Mammary epithelial cell (primary cell): ENCODE data around the gene HLA-DQA2.

ENCODE experiments used
- EZH2 ChIP-seq: IDR thresholded peaks from 2 replicates; pipeline ENCODE4 v1.6.1; 2012; ENCODE audit warnings: low read length, inconsistent platforms, borderline replicate concordance
- TF ChIP-seq, protein P1 (sequence below), 2 donors: IDR thresholded peaks in 1 of 2; conservative IDR thresholded peaks in 1 of 2; 2 replicates each; pipeline ENCODE4 v1.5.1; 2011 to 2012; ENCODE audit warnings: inconsistent platforms in 2 of 2, low read length in 2 of 2, mild to moderate bottlenecking in 2 of 2, control low read depth in 1 of 2, low read depth in 1 of 2; ENCODE audit not compliant: insufficient read depth in 1 of 2; ENCODE audit errors: extremely low read depth in 1 of 2

DNA sequence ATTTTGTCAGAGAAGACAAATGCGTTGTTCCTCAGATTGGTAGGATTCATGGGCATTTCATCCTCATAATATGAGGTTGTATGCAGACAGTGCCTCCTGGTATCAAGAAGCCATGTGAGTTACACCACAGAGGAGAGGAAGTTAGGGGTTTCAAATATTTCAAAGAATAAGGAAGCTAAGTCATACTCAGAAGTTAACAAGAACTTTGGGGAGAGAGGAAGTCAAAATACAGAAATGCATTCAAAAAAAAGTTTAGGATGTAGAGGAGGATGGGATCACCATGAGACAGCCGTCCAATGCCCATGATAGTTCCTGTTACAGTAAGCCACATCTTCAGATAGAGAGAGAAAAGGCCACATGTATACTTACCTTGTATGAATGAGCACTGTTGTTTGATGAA lies 53.3 kb downstream of the HLA-DQA2 start:
- TF ChIP-seq, protein P1, sequence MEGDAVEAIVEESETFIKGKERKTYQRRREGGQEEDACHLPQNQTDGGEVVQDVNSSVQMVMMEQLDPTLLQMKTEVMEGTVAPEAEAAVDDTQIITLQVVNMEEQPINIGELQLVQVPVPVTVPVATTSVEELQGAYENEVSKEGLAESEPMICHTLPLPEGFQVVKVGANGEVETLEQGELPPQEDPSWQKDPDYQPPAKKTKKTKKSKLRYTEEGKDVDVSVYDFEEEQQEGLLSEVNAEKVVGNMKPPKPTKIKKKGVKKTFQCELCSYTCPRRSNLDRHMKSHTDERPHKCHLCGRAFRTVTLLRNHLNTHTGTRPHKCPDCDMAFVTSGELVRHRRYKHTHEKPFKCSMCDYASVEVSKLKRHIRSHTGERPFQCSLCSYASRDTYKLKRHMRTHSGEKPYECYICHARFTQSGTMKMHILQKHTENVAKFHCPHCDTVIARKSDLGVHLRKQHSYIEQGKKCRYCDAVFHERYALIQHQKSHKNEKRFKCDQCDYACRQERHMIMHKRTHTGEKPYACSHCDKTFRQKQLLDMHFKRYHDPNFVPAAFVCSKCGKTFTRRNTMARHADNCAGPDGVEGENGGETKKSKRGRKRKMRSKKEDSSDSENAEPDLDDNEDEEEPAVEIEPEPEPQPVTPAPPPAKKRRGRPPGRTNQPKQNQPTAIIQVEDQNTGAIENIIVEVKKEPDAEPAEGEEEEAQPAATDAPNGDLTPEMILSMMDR (conservative IDR thresholded peaks at IDR 0.05 in 1 of 2, IDR thresholded peaks at IDR 0.05 in 1 of 2; ENCODE audit: extremely low read depth in 1 of 2, insufficient read depth in 1 of 2, low read depth in 1 of 2, low read length in 2 of 2) = no peak
- no peak for TF ChIP-seq EZH2
